Measurements from ENCODE around the gene SUSD6. TPM values are rescaled to one million over a fixed set of nuclear protein-coding genes. Genes with fewer than 3 reads are reported as not detected.

Gene SUSD6
- polyA plus RNA-seq, 1 of the 3 experiments (the other 2 are of a cell fraction) = 8.5 TPM

DNA sequence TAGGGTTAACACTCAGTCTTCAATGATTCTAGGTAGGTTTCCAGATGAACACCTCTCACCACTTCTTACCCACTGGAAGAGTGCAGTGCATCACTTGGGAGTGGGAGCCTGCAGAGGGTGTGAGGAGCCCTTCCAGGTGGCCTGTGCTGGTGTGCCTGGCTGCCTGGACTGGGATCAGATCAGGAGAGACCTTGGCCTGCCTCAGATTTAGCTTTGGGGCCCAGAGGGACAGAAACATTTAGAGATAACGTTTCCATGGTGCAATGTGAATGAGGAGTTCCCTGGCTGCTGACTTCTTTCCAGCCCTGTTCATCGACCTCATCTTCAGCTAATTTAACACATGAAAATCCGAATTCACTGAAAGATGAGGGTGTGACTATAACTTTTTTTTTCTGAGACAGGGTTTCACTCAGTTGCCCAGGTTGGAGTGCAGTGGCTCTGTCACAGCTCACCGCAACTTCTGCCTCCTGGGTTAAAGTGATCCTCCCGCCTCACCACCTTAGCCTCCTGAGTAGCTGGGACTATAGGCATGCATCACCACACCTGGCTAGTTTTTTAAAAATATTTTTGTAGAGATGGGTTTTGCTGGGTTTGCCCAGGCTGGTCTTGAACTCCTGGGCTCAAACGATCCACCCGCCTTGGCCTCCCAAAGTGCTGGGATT, 53.6 kb downstream of the SUSD6 start:
- no peaks in the 10 kb centered on the region for H4K20me1 ChIP-seq (ENCODE audit: insufficient read depth)
- H3K27ac ChIP-seq (ENCODE audit: low read depth in 2 of 2, low read length in 1 of 2) = 0 out of 4 replicates have a peak overlapping the region, but pooled peaks of 1 of the 2 experiments have one; percentile 23
- no peaks in the 10 kb centered on the region for H3K9me2 ChIP-seq
- no peak overlapping the region for H3K4me3 ChIP-seq (ENCODE audit: low read depth in 2 of 2, low read length in 1 of 2)
- DNase-seq = peak; percentile 57
- CTCF ChIA-PET = interaction anchor here (1.3 to 3.1 kb wide), 4 partner anchors 9 to 62 kb away, joined by 3 to 10 read pairs (median 4); no protein-coding TSS in a partner anchor
- H3K4me1 ChIP-seq (ENCODE audit: control insufficient read depth in 1 of 2, insufficient read depth in 2 of 2, low read depth in 1 of 2, low read length in 1 of 2) = peaks cover 12 to 26% of the 10 kb centered on the region in 2 experiments
- H2AFZ ChIP-seq (ENCODE audit: low read depth) = no peak overlapping the region
- H3K27me3 ChIP-seq (ENCODE audit: insufficient read depth) = no peaks in the 10 kb centered on the region
- POLR2A ChIA-PET = no interaction called here
- H3K79me2 ChIP-seq (ENCODE audit: insufficient read depth) = peaks cover 10% of the 10 kb centered on the region; the same call in 1 of the 2 replicates
- peaks cover 21% of the 10 kb centered on the region for H3F3A ChIP-seq (replicated peaks; ENCODE audit: insufficient read depth)
- H3K9ac ChIP-seq = no peak overlapping the region
- H3K9me3 ChIP-seq = no peaks in the 10 kb centered on the region
- peaks cover 0 to 3% of the 10 kb centered on the region in 2 experiments for H3K36me3 ChIP-seq (replicated peaks in 1 of 2; ENCODE audit: control insufficient read depth in 1 of 2, insufficient read depth in 2 of 2, low read length in 1 of 2)
- TF ChIP-seq MXI1 (IDR thresholded peaks at IDR 0.05; ENCODE audit: low read depth, low read length) (0 out of 2 replicates have a peak, but pooled peaks have one; percentile 27), RAD21 (IDR thresholded peaks at IDR 0.05; ENCODE audit: low read length) (peak; percentile 30), YY1 (IDR thresholded peaks at IDR 0.05; ENCODE audit: low read depth) (no peak), TAF1 (IDR thresholded peaks at IDR 0.05; ENCODE audit: borderline replicate concordance, low read depth, low read length) (no peak), GATA2 (CRISPR knock-in tag; IDR thresholded peaks at IDR 0.05) (peak; percentile 67), FOXM1 (IDR thresholded peaks at IDR 0.05; ENCODE audit: low read depth) (no peak), CHD2 (IDR thresholded peaks at IDR 0.05; ENCODE audit: low read length, partially characterized antibody) (no peak), EP300 (IDR thresholded peaks at IDR 0.05; ENCODE audit: borderline replicate concordance in 1 of 2, low read depth in 1 of 2, low read length in 1 of 2) (peak in 1 of 2 experiments; percentile 44; a peak in 1 of 4 replicates), GABPA (IDR thresholded peaks at IDR 0.05; ENCODE audit: low read depth) (no peak)
- H3K4me2 ChIP-seq = no peak overlapping the region
- 76% methylated on average over 7 of the region's 7 CpGs for WGBS (ENCODE audit: low lambda C conversion rate)

DNA sequence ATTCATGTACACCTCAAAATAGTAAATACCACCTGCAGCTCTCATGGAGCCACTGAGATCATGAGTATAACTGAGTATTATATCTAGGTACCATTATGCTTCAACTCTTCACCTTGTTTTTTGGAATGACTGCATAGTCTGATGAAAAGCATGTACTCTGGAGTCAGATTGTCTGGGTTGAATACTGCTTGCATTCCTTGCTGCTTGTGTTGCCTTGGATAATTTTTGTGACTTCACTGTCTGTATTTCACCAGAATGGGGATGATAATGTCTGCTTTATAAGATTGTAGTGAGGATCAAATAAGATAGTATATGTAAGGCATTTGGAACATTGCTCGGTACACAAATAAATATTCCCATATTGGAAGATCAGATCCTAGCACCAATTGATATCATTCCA, 54.2 kb downstream of the SUSD6 start:
- Histone ChIP-seq H3K27me3 (ENCODE audit: insufficient read depth) (no peaks in the 10 kb centered on the region), H4K20me1 (ENCODE audit: insufficient read depth) (no peaks in the 10 kb centered on the region), H2AFZ (ENCODE audit: low read depth) (no peak overlapping the region), H3F3A (replicated peaks; ENCODE audit: insufficient read depth) (peaks cover 21% of the 10 kb centered on the region), H3K27ac (ENCODE audit: low read depth in 2 of 2, low read length in 1 of 2) (peak overlapping the region; percentile 38 to 47; a peak in 1 of 4 replicates), H3K9me3 (no peaks in the 10 kb centered on the region), H3K4me2 (peak overlapping the region; percentile 12; the same call in 1 of the 2 replicates), H3K9me2 (no peaks in the 10 kb centered on the region), H3K9ac (no peak overlapping the region), H3K36me3 (replicated peaks in 1 of 2; ENCODE audit: control insufficient read depth in 1 of 2, insufficient read depth in 2 of 2, low read length in 1 of 2) (no peaks in the 10 kb centered on the region), H3K4me3 (ENCODE audit: low read depth in 2 of 2, low read length in 1 of 2) (no peak overlapping the region), H3K4me1 (ENCODE audit: control insufficient read depth in 1 of 2, insufficient read depth in 2 of 2, low read depth in 1 of 2, low read length in 1 of 2) (peaks cover 12 to 26% of the 10 kb centered on the region in 2 experiments), H3K79me2 (ENCODE audit: insufficient read depth) (peaks cover 10% of the 10 kb centered on the region; the same call in 1 of the 2 replicates)
- no peak for DNase-seq
- ChIA-PET CTCF (interaction anchor here (1.3 to 3.1 kb wide), 4 partner anchors 8 to 61 kb away, joined by 3 to 10 read pairs (median 4); no protein-coding TSS in a partner anchor), POLR2A (no interaction called here)
- WGBS (ENCODE audit: low lambda C conversion rate) = 100% methylated on average over 1 of the region's 1 CpG
- TF ChIP-seq, protein P1, sequence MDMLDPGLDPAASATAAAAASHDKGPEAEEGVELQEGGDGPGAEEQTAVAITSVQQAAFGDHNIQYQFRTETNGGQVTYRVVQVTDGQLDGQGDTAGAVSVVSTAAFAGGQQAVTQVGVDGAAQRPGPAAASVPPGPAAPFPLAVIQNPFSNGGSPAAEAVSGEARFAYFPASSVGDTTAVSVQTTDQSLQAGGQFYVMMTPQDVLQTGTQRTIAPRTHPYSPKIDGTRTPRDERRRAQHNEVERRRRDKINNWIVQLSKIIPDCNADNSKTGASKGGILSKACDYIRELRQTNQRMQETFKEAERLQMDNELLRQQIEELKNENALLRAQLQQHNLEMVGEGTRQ (IDR thresholded peaks at IDR 0.05; ENCODE audit: borderline replicate concordance, low read depth, low read length) = no peak
- TF ChIP-seq RAD21 (IDR thresholded peaks at IDR 0.05; ENCODE audit: low read length) (no peak), REST (IDR thresholded peaks at IDR 0.05; ENCODE audit: low read depth, low read length) (no peak), FOSL2 (IDR thresholded peaks at IDR 0.05; ENCODE audit: borderline replicate concordance, low read depth) (no peak), TEAD4 (IDR thresholded peaks at IDR 0.05; ENCODE audit: borderline replicate concordance, insufficient read depth) (no peak), GATA2 (CRISPR knock-in tag; IDR thresholded peaks at IDR 0.05) (no peak)
- TF ChIP-seq, protein P2, sequence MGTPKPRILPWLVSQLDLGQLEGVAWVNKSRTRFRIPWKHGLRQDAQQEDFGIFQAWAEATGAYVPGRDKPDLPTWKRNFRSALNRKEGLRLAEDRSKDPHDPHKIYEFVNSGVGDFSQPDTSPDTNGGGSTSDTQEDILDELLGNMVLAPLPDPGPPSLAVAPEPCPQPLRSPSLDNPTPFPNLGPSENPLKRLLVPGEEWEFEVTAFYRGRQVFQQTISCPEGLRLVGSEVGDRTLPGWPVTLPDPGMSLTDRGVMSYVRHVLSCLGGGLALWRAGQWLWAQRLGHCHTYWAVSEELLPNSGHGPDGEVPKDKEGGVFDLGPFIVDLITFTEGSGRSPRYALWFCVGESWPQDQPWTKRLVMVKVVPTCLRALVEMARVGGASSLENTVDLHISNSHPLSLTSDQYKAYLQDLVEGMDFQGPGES (IDR thresholded peaks at IDR 0.05; ENCODE audit: low read depth, low read length) = no peak
